IMR-90 (cell line): ENCODE results near the gene BTK. TPM values are rescaled to one million over a fixed set of nuclear protein-coding genes. Genes with fewer than 3 reads are reported as not detected.

Experiments
- ATAC-seq: fragments of 200-7000 bp; cut with Tn5 transposase; 2 replicates; pipeline ENCODE4 v1.9.1; 2020; ENCODE audit warnings: low read depth, mild to moderate bottlenecking, moderate library complexity
- BruUV-seq: library from RNA; stranded (reverse); fragments of 400-500 nt; replicated peaks from 2 replicates; lab custom pipeline; 2021; lab: Mats Ljungman, UMichigan
- CTCF ChIA-PET: fragments of 300-600 bp; formaldehyde crosslinking; extraction: SDS; loops from one replicate; lab custom pipeline; 2021; ENCODE audit warnings: antibody characterized with exemption; lab: Yijun Ruan, JAX
- POLR2A ChIA-PET: fragments of 300-600 bp; sonication (Branson Sonifier 250); formaldehyde crosslinking; loops from one replicate; lab custom pipeline; 2022; ENCODE audit warnings: antibody characterized with exemption; ENCODE audit not compliant: unreplicated experiment; lab: Charles Lee
- DNase-seq: peaks from one replicate; pipeline ENCODE4 v3.0.0; 2013
- H2AFZ ChIP-seq: replicated peaks from 2 replicates; pipeline ENCODE3; 2013; ENCODE audit warnings: low read length, mild to moderate bottlenecking; ENCODE audit not compliant: poor library complexity
- H2AK5ac ChIP-seq: 2 replicates; pipeline ENCODE4 v1.6.1; 2013; ENCODE audit warnings: low read depth, low read length, inconsistent platforms
- H2AK9ac ChIP-seq: replicated peaks from 2 replicates; pipeline ENCODE3; 2013; ENCODE audit warnings: mild to moderate bottlenecking, low read depth, low read length, moderate library complexity; ENCODE audit not compliant: poor library complexity
- H2BK120ac ChIP-seq: 2 replicates; pipeline ENCODE4 v1.6.1; 2013; ENCODE audit warnings: low read depth, low read length, inconsistent platforms
- H2BK15ac ChIP-seq: 3 replicates; pipeline ENCODE4 v1.6.1; 2013; ENCODE audit warnings: low read depth, low read length, inconsistent platforms
- H2BK20ac ChIP-seq: 2 replicates; pipeline ENCODE4 v1.6.1; 2013; ENCODE audit warnings: low read depth, mild to moderate bottlenecking, inconsistent platforms, low read length, moderate library complexity
- H2BK5ac ChIP-seq: 2 replicates; pipeline ENCODE4 v1.6.1; 2013; ENCODE audit warnings: mild to moderate bottlenecking, low read depth, low read length, inconsistent platforms; ENCODE audit not compliant: poor library complexity, severe bottlenecking
- H3K14ac ChIP-seq: replicated peaks from 2 replicates; pipeline ENCODE4 v1.6.1; 2013; ENCODE audit warnings: low read depth, low read length, inconsistent platforms
- H3K18ac ChIP-seq: 2 replicates; pipeline ENCODE4 v1.6.1; 2013; ENCODE audit warnings: low read depth, low read length, control low read depth
- H3K23ac ChIP-seq: 2 replicates; pipeline ENCODE4 v1.6.1; 2013; ENCODE audit warnings: low read depth, low read length, inconsistent platforms
- H3K27ac ChIP-seq: 2 replicates; pipeline ENCODE4 v1.5.1; 2013; ENCODE audit warnings: mild to moderate bottlenecking, control low read depth, low read length; ENCODE audit not compliant: insufficient read depth
- H3K27me3 ChIP-seq: 2 replicates; pipeline ENCODE4 v1.6.1; 2013; ENCODE audit warnings: low read length; ENCODE audit not compliant: control insufficient read depth, insufficient read depth
- H3K36me3 ChIP-seq: 2 replicates; pipeline ENCODE4 v1.6.1; 2013; ENCODE audit warnings: low read length, mixed read lengths; ENCODE audit not compliant: control insufficient read depth, insufficient read depth
- H3K4ac ChIP-seq: 2 replicates; pipeline ENCODE4 v1.6.1; 2013; ENCODE audit warnings: low read depth, low read length, inconsistent platforms
- H3K4me1 ChIP-seq: 2 replicates; pipeline ENCODE4 v1.6.1; 2013; ENCODE audit warnings: low read length, mixed read lengths; ENCODE audit not compliant: control insufficient read depth, insufficient read depth
- H3K4me2 ChIP-seq: 2 replicates; pipeline ENCODE4 v1.6.1; 2013; ENCODE audit warnings: low read depth, mild to moderate bottlenecking, control low read depth, low read length, moderate library complexity
- H3K4me3 ChIP-seq: 2 replicates; pipeline ENCODE4 v1.5.1; 2013; ENCODE audit warnings: low read depth, mild to moderate bottlenecking, control low read depth, low read length, moderate library complexity; ENCODE audit not compliant: insufficient read depth
- H3K56ac ChIP-seq: 2 replicates; pipeline ENCODE4 v1.6.1; 2013; ENCODE audit warnings: low read length, inconsistent platforms; ENCODE audit not compliant: insufficient read depth; ENCODE audit errors: extremely low read depth
- H3K79me1 ChIP-seq, 2 experiments: 2 replicates each; pipeline ENCODE4 v1.6.1; 2013; ENCODE audit warnings: low read length in 2 of 2, inconsistent platforms in 1 of 2, low read depth in 1 of 2
- H3K9ac ChIP-seq: 2 replicates; pipeline ENCODE4 v1.6.1; 2013; ENCODE audit warnings: low read depth, low read length, control low read depth
- H3K9me1 ChIP-seq: 2 replicates; pipeline ENCODE4 v1.6.1; 2013; ENCODE audit warnings: low read length, inconsistent platforms; ENCODE audit not compliant: insufficient read depth
- H3K9me3 ChIP-seq: 2 replicates; pipeline ENCODE4 v1.6.1; 2013; ENCODE audit warnings: low read length; ENCODE audit not compliant: control insufficient read depth, insufficient read depth
- H4K20me1 ChIP-seq: 2 replicates; pipeline ENCODE4 v1.6.1; 2013; ENCODE audit warnings: low read length, inconsistent platforms; ENCODE audit not compliant: insufficient read depth
- H4K5ac ChIP-seq: 2 replicates; pipeline ENCODE4 v1.6.1; 2013; ENCODE audit warnings: mild to moderate bottlenecking, low read depth, low read length, control low read depth
- H4K8ac ChIP-seq, 2 experiments: 2 replicates each; pipeline ENCODE4 v1.6.1; 2013; ENCODE audit warnings: low read depth in 2 of 2, low read length in 2 of 2, control low read depth in 1 of 2, inconsistent platforms in 1 of 2
- H4K91ac ChIP-seq: 2 replicates; pipeline ENCODE4 v1.6.1; 2013; ENCODE audit warnings: low read depth, low read length, inconsistent platforms; ENCODE audit not compliant: insufficient read depth
- CEBPB ChIP-seq: IDR thresholded peaks from 2 replicates; pipeline ENCODE4 v1.6.1; 2012; ENCODE audit warnings: low read depth, low read length, improper control_type of control experiment
- SMC3 ChIP-seq: fragments of 150-350 bp; IDR thresholded peaks from 2 replicates; pipeline ENCODE4 v1.6.1; 2016; ENCODE audit warnings: low read depth, mild to moderate bottlenecking, antibody characterized with exemption, low read length, moderate library complexity
- WGBS, 2 experiments: methylation state at CpG; one replicate each; pipeline versions ENCODE4 v1.1.5 to v1.1.7; 2013; ENCODE audit warnings: missing lambda C conversion rate in 2 of 2; ENCODE audit not compliant: insufficient read length in 1 of 2; ENCODE audit errors: extremely low coverage in 2 of 2; 5-methylcytosine and 5-hydroxymethylcytosine counted together
- dilution Hi-C: fragments of 300-500 bp; cut with HindIII; formaldehyde crosslinking; loops from one replicate; pipeline ENCODE4 v1.14.3; 2018; ENCODE audit warnings: low sequenced_read_pairs; ENCODE audit not compliant: unreplicated experiment
- in situ Hi-C: fragments of 300-500 bp; cut with MboI; formaldehyde crosslinking; loops from 3 replicates; pipeline ENCODE4 v1.14.3; 2019; ENCODE audit warnings: low sequenced_read_pairs, inconsistent platforms, mixed read lengths
- intact Hi-C: fragments of 100-400 bp; cut with micrococcal nuclease; formaldehyde crosslinking; loops from 2 replicates; pipeline ENCODE4 v1.10.0; 2022
- polyA plus RNA-seq, 3 experiments: library from polyadenylated mRNA; depleted of rRNA; stranded (reverse); fragments of >200 nt; gene quantifications; 2 replicates each; pipeline ENCODE4 v1.2.3, GENCODE V29; 2012; ENCODE audit warnings: low replicate concordance in 1 of 3
- total RNA-seq: library from RNA; depleted of rRNA; stranded (reverse); fragments of >200 nt; gene quantifications from 2 replicates; pipeline ENCODE4 v1.2.3, GENCODE V29; 2012
- TF ChIP-seq, protein P1 (sequence below): conservative IDR thresholded peaks from 2 replicates; pipeline ENCODE4 v1.5.1; 2012; ENCODE audit warnings: mild to moderate bottlenecking, low read depth, low read length, improper control_type of control experiment

BTK gene
- total and polyA plus RNA-seq, 2 of the 4 experiments (the other 2 are of a cell fraction): not detected

DNA sequence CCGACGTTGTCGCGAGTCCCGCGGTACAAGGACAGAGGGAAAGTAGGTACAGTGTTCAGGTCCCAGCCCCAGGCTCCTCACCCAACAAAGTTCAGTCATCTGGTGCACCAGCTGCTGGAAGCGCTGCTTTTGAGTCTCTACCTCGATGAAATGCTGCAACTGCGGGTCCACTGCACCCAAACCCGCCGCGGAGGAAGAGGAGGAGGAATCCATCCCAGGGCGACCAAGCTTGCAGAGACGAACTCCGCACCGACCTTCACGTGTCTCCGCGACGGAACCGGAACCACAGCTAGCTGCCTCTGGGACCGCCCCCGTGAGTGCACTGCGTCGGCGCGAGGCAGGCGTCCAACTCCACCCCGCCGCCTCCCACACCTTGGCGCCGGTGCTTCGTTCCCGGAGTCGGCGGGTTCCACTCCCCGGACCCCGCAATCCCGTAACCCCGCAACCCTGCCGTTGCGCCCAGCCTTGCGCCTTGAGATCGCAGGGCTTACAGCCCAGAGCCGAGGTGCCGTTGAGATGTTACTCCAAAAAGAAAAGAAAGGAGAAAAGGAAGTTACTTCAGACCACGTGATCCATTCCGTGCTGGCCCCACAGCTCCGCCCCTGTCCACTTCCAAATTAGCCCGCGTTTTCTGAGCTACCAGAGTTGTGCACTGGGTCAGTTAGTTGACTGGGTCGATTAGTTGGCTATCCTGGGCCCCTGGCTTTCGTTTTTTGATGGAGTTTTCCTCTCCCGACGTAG is 37.4 kb downstream of the BTK start, which contains the start of gene TIMM8A (continued):
- TF ChIP-seq, protein P1, sequence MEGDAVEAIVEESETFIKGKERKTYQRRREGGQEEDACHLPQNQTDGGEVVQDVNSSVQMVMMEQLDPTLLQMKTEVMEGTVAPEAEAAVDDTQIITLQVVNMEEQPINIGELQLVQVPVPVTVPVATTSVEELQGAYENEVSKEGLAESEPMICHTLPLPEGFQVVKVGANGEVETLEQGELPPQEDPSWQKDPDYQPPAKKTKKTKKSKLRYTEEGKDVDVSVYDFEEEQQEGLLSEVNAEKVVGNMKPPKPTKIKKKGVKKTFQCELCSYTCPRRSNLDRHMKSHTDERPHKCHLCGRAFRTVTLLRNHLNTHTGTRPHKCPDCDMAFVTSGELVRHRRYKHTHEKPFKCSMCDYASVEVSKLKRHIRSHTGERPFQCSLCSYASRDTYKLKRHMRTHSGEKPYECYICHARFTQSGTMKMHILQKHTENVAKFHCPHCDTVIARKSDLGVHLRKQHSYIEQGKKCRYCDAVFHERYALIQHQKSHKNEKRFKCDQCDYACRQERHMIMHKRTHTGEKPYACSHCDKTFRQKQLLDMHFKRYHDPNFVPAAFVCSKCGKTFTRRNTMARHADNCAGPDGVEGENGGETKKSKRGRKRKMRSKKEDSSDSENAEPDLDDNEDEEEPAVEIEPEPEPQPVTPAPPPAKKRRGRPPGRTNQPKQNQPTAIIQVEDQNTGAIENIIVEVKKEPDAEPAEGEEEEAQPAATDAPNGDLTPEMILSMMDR: no peak

DNA sequence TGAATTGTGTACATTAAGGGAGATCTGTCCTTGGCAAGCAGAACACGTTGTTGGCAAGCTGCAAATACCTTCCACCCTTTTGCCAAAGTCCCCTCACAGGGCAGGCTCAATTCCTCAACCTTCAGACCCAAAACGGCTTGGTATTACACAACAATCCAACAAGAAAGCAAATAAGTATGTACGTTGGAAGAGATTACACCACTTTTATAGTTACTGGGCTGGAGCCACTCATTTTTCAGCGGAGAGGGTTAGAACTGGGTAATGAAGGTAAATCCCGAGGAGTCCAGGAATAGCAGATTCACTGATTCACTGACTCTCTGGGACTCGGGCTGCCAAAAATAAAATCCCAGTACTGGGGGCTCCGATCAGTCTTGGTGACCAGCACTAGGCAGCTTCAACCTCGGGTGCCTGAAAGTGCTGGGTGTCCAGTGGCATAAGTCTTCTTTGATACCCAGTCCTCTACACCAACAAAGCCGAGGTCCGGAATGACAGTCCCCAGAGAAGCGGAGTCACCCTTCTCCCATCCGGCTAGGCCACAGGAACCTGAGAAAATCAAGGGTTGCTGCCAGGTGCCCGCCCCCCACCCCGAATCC is 38.0 kb downstream of the BTK start:
- peak overlapping the region; percentile 74 for H2AK9ac ChIP-seq
- POLR2A ChIA-PET: no interaction called here
- H4K20me1 ChIP-seq: 0 out of 2 replicates have a peak, but pooled peaks cover 3% of the 10 kb centered on the region
- peak overlapping the region; percentile 100 for H3K4me3 ChIP-seq
- ATAC-seq (peak; percentile 47), DNase-seq (peak; percentile 5)
- peak overlapping the region; percentile 31; the same call in 1 of the 2 replicates for H3K56ac ChIP-seq
- H3K9ac ChIP-seq: peak overlapping the region; percentile 59
- 26% methylated on average over 3 of the region's 14 CpGs; no CpG with 5 or more reads in 1 of the 2 experiments for WGBS, 2 experiments
- H3K36me3 ChIP-seq: no peaks in the 10 kb centered on the region
- H3K9me1 ChIP-seq: no peaks in the 10 kb centered on the region
- no peak overlapping the region; the same call in 1 of the 2 replicates for H3K14ac ChIP-seq
- peak overlapping the region; percentile 90 for H3K4me2 ChIP-seq
- H4K5ac ChIP-seq: no peak overlapping the region
- H4K8ac ChIP-seq: peak overlapping the region; percentile 39 to 63; a peak in 1 of 4 replicates
- CTCF ChIA-PET: no interaction called here
- peak overlapping the region; percentile 62 for H3K27ac ChIP-seq
- H3K9me3 ChIP-seq: no peaks in the 10 kb centered on the region
- peak overlapping the region; percentile 52 for H3K23ac ChIP-seq
- no peak overlapping the region for H2BK120ac ChIP-seq
- H2AFZ ChIP-seq: peak overlapping the region; percentile 98
- no peaks in the 10 kb centered on the region; the same call in 1 of the 2 replicates for H3K27me3 ChIP-seq
- no peak overlapping the region for H2BK15ac ChIP-seq
- in situ Hi-C loops (no loop called here), dilution Hi-C loops (no loop called here), intact Hi-C loops (no loop called here)
- no peak overlapping the region for H3K18ac ChIP-seq
- BruUV-seq: no TSS peak
- TF ChIP-seq SMC3 (no peak), CEBPB (peak; percentile 74)
- no peak overlapping the region for H2BK20ac ChIP-seq
- no peak overlapping the region for H2BK5ac ChIP-seq
- H2AK5ac ChIP-seq: no peak overlapping the region
- no peaks in the 10 kb centered on the region for H3K4me1 ChIP-seq
- peak overlapping the region; percentile 39; the same call in 1 of the 2 replicates for H3K4ac ChIP-seq
- no peak overlapping the region for H4K91ac ChIP-seq
- H3K79me1 ChIP-seq: no peaks in the 10 kb centered on the region; a peak in 1 of 4 replicates
